ENCODE data around the gene MGST3.

Gene MGST3

DNA sequence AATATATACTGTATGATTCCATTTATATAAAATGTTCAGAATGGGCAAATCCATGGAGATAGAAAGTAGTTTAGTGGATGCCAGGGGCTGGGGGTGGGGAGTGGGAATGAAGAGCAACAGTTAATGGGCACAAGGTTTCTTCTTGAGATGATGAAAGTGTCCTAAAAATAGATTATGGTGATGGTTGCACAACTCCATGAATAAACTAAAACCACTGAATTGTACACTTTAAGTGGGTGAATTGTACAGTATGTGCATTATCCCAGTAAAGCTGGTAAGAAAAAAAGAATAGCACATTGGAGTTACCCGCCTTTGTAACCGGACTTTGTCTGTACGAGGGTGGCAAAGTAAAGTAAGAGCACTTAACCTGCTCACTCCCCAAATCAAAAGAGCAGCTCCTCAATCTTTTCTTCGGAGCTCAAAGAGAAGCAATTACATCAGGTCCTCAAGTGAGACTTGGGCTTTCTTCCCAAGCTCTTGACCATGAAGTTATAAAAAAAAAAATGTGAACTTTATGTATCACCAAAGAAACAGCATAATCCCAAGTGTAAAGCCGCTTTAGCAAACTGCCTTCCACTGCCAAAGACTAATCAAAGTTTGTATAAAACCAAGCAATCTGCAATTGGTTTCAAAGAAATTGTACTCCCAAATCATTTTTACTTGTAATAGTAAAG, 35.3 kb downstream of the MGST3 start:
- Histone ChIP-seq H3K9me3 (ENCODE audit: control insufficient read depth, insufficient read depth, low read length) (no peaks in the 10 kb centered on the region), H3K36me3 (ENCODE audit: control insufficient read depth, low read length) (peaks cover 64% of the 10 kb centered on the region), H3K4me1 (ENCODE audit: control insufficient read depth, low read length) (no peaks in the 10 kb centered on the region), H3K4me2 (ENCODE audit: low read length) (no peak overlapping the region), H3K9me2 (replicated peaks; ENCODE audit: control insufficient read depth, low read length) (no peaks in the 10 kb centered on the region), H3K79me2 (ENCODE audit: control insufficient read depth, low read length) (no peaks in the 10 kb centered on the region), H3K27ac (ENCODE audit: low read depth, low read length) (no peak overlapping the region), H4K20me1 (ENCODE audit: control insufficient read depth, insufficient read depth, low read depth, low read length) (no peaks in the 10 kb centered on the region), H3K27me3 (ENCODE audit: control insufficient read depth, low read length) (no peaks in the 10 kb centered on the region), H3K4me3 (ENCODE audit: low read length) (no peak overlapping the region), H3F3A (ENCODE audit: control insufficient read depth, insufficient read depth) (no peaks in the 10 kb centered on the region)
- TF ChIP-seq, protein P1, sequence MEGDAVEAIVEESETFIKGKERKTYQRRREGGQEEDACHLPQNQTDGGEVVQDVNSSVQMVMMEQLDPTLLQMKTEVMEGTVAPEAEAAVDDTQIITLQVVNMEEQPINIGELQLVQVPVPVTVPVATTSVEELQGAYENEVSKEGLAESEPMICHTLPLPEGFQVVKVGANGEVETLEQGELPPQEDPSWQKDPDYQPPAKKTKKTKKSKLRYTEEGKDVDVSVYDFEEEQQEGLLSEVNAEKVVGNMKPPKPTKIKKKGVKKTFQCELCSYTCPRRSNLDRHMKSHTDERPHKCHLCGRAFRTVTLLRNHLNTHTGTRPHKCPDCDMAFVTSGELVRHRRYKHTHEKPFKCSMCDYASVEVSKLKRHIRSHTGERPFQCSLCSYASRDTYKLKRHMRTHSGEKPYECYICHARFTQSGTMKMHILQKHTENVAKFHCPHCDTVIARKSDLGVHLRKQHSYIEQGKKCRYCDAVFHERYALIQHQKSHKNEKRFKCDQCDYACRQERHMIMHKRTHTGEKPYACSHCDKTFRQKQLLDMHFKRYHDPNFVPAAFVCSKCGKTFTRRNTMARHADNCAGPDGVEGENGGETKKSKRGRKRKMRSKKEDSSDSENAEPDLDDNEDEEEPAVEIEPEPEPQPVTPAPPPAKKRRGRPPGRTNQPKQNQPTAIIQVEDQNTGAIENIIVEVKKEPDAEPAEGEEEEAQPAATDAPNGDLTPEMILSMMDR (IDR thresholded peaks at IDR 0.05; ENCODE audit: low read depth, low read length, poor library complexity, severe bottlenecking): no peak
- TF ChIP-seq EZH2phosphoT487 (IDR thresholded peaks at IDR 0.05; ENCODE audit: borderline replicate concordance, low read length): no peak

DNA sequence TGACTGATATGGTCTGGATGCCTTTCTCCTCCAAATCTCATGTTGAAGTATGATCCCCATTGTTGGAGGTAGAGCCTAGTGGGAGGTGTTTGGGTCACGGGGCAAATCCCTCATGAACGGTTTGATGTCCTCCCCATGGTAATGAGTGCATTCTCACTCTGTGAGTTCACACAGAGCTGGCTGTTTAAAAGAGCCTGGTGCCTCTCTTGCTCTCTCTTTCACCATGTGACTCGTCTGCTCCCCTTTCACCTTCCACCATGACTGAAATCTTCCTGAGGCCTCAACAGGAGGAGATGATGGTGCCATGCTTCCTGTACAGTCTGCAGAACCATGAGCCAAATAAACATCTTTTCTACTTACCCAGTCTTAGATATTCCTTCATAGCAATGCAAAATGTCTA, 37.1 kb downstream of the MGST3 start:
- no peaks in the 10 kb centered on the region for H3K9me2 ChIP-seq (replicated peaks; ENCODE audit: control insufficient read depth, low read length)
- H3K79me2 ChIP-seq (ENCODE audit: control insufficient read depth, low read length): no peaks in the 10 kb centered on the region
- no peak overlapping the region for H3K4me2 ChIP-seq (ENCODE audit: low read length)
- no peaks in the 10 kb centered on the region for H3K9me3 ChIP-seq (ENCODE audit: control insufficient read depth, insufficient read depth, low read length)
- no peaks in the 10 kb centered on the region for H3K27me3 ChIP-seq (ENCODE audit: control insufficient read depth, low read length)
- peaks cover 65% of the 10 kb centered on the region for H3K36me3 ChIP-seq (ENCODE audit: control insufficient read depth, low read length)
- no peak overlapping the region for H3K27ac ChIP-seq (ENCODE audit: low read depth, low read length)
- H3F3A ChIP-seq (ENCODE audit: control insufficient read depth, insufficient read depth): no peaks in the 10 kb centered on the region
- no peak for TF ChIP-seq EZH2phosphoT487 (IDR thresholded peaks at IDR 0.05; ENCODE audit: borderline replicate concordance, low read length)
- TF ChIP-seq, protein P1 (IDR thresholded peaks at IDR 0.05; ENCODE audit: low read depth, low read length, poor library complexity, severe bottlenecking): no peak
- no peaks in the 10 kb centered on the region for H3K4me1 ChIP-seq (ENCODE audit: control insufficient read depth, low read length)
- H3K4me3 ChIP-seq (ENCODE audit: low read length): no peak overlapping the region
- H4K20me1 ChIP-seq (ENCODE audit: control insufficient read depth, insufficient read depth, low read depth, low read length): no peaks in the 10 kb centered on the region

DNA sequence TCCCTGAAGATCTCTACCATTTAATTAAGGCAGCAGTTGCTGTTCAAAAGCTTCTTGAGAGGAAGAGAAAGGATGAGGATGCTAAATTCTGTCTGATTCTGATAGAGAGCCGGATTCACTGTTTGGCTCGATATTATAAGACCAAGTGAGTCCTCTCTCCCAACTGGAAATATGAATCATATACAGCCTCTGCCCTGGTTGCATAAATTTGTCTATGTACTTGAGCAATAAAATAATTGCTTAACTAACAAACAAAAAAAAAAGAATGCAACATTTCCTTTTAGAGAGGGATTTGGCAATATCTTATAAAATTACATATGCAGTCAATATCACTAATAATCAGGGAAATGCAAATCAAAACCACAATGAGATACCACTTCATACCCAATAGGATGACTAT, 40.5 kb downstream of the MGST3 start:
- peaks cover 41% of the 10 kb centered on the region for H3K36me3 ChIP-seq (ENCODE audit: control insufficient read depth, low read length)
- no peak overlapping the region for H3K4me2 ChIP-seq (ENCODE audit: low read length)
- no peaks in the 10 kb centered on the region for H3K9me3 ChIP-seq (ENCODE audit: control insufficient read depth, insufficient read depth, low read length)
- H3K9me2 ChIP-seq (replicated peaks; ENCODE audit: control insufficient read depth, low read length): no peaks in the 10 kb centered on the region
- no peaks in the 10 kb centered on the region for H3K79me2 ChIP-seq (ENCODE audit: control insufficient read depth, low read length)
- H3K27ac ChIP-seq (ENCODE audit: low read depth, low read length): no peak overlapping the region
- no peaks in the 10 kb centered on the region for H3K4me1 ChIP-seq (ENCODE audit: control insufficient read depth, low read length)
- H4K20me1 ChIP-seq (ENCODE audit: control insufficient read depth, insufficient read depth, low read depth, low read length): no peaks in the 10 kb centered on the region
- TF ChIP-seq, protein P1 (IDR thresholded peaks at IDR 0.05; ENCODE audit: low read depth, low read length, poor library complexity, severe bottlenecking): no peak
- no peak for TF ChIP-seq EZH2phosphoT487 (IDR thresholded peaks at IDR 0.05; ENCODE audit: borderline replicate concordance, low read length)
- H3K27me3 ChIP-seq (ENCODE audit: control insufficient read depth, low read length): no peaks in the 10 kb centered on the region
- H3K4me3 ChIP-seq (ENCODE audit: low read length): no peak overlapping the region
- H3F3A ChIP-seq (ENCODE audit: control insufficient read depth, insufficient read depth): no peaks in the 10 kb centered on the region

All from DOHH2 (cell line).